H1 (cell line): Measurements from ENCODE around the gene SLC23A2.

Source experiments
- JUN ChIP-seq: IDR thresholded peaks from 2 replicates; pipeline ENCODE4 v1.6.1; 2011; ENCODE audit warnings: low read depth, mild to moderate bottlenecking, improper control_type of control experiment, low read length
- TF ChIP-seq, protein P1 (sequence below): fragments of 300-600 bp; sonication (generic); IDR thresholded peaks from 2 replicates; pipeline ENCODE4 v1.7.1; 2012; ENCODE audit warnings: low read length, moderate library complexity, mild to moderate bottlenecking, inconsistent platforms; ENCODE audit not compliant: insufficient replicate concordance

DNA sequence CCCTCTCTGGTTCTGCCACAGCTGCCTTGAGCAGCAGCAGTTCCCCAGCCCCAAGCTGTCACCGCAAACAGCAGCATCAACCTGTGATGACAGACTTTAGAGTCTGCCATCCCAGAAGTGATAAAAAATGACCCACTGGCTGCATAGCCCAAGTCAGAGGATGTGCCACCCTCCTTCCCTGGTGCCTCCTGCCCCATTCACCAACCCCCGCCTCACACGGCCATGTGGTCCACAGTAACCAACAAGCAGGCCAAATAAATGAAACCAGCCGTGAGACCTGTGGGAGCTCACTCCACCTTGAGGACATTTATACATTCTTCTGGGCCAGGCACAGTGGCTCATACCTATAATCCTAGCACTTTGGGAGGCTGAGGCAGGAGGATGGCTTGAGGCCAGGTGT is 181.4 kb downstream of the SLC23A2 start:
- no peak for TF ChIP-seq JUN
- TF ChIP-seq, protein P1, sequence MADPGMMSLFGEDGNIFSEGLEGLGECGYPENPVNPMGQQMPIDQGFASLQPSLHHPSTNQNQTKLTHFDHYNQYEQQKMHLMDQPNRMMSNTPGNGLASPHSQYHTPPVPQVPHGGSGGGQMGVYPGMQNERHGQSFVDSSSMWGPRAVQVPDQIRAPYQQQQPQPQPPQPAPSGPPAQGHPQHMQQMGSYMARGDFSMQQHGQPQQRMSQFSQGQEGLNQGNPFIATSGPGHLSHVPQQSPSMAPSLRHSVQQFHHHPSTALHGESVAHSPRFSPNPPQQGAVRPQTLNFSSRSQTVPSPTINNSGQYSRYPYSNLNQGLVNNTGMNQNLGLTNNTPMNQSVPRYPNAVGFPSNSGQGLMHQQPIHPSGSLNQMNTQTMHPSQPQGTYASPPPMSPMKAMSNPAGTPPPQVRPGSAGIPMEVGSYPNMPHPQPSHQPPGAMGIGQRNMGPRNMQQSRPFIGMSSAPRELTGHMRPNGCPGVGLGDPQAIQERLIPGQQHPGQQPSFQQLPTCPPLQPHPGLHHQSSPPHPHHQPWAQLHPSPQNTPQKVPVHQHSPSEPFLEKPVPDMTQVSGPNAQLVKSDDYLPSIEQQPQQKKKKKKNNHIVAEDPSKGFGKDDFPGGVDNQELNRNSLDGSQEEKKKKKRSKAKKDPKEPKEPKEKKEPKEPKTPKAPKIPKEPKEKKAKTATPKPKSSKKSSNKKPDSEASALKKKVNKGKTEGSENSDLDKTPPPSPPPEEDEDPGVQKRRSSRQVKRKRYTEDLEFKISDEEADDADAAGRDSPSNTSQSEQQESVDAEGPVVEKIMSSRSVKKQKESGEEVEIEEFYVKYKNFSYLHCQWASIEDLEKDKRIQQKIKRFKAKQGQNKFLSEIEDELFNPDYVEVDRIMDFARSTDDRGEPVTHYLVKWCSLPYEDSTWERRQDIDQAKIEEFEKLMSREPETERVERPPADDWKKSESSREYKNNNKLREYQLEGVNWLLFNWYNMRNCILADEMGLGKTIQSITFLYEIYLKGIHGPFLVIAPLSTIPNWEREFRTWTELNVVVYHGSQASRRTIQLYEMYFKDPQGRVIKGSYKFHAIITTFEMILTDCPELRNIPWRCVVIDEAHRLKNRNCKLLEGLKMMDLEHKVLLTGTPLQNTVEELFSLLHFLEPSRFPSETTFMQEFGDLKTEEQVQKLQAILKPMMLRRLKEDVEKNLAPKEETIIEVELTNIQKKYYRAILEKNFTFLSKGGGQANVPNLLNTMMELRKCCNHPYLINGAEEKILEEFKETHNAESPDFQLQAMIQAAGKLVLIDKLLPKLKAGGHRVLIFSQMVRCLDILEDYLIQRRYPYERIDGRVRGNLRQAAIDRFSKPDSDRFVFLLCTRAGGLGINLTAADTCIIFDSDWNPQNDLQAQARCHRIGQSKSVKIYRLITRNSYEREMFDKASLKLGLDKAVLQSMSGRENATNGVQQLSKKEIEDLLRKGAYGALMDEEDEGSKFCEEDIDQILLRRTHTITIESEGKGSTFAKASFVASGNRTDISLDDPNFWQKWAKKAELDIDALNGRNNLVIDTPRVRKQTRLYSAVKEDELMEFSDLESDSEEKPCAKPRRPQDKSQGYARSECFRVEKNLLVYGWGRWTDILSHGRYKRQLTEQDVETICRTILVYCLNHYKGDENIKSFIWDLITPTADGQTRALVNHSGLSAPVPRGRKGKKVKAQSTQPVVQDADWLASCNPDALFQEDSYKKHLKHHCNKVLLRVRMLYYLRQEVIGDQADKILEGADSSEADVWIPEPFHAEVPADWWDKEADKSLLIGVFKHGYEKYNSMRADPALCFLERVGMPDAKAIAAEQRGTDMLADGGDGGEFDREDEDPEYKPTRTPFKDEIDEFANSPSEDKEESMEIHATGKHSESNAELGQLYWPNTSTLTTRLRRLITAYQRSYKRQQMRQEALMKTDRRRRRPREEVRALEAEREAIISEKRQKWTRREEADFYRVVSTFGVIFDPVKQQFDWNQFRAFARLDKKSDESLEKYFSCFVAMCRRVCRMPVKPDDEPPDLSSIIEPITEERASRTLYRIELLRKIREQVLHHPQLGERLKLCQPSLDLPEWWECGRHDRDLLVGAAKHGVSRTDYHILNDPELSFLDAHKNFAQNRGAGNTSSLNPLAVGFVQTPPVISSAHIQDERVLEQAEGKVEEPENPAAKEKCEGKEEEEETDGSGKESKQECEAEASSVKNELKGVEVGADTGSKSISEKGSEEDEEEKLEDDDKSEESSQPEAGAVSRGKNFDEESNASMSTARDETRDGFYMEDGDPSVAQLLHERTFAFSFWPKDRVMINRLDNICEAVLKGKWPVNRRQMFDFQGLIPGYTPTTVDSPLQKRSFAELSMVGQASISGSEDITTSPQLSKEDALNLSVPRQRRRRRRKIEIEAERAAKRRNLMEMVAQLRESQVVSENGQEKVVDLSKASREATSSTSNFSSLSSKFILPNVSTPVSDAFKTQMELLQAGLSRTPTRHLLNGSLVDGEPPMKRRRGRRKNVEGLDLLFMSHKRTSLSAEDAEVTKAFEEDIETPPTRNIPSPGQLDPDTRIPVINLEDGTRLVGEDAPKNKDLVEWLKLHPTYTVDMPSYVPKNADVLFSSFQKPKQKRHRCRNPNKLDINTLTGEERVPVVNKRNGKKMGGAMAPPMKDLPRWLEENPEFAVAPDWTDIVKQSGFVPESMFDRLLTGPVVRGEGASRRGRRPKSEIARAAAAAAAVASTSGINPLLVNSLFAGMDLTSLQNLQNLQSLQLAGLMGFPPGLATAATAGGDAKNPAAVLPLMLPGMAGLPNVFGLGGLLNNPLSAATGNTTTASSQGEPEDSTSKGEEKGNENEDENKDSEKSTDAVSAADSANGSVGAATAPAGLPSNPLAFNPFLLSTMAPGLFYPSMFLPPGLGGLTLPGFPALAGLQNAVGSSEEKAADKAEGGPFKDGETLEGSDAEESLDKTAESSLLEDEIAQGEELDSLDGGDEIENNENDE, result no peak
